HG02840 (cell line): ENCODE data around the gene PARD6A.

Experiments used
- ATAC-seq: cut with Tn5 transposase; IDR thresholded peaks from one replicate; pipeline ENCODE4 v1.9.1; 2021; ENCODE audit warnings: mild to moderate bottlenecking, moderate library complexity, moderate number of reproducible peaks; ENCODE audit not compliant: unreplicated experiment, low FRiP score

Gene PARD6A

GRCh38 chr16:67653128-67653788, 7.5 kb upstream of the PARD6A start:
- no peak for ATAC-seq

- ATAC-seq: no peak
These were observed 6.9 kb upstream of the PARD6A start for GRCh38 chr16:67653789-67654402.

- ATAC-seq: no peak
These were observed 6.3 kb upstream of the PARD6A start for GRCh38 chr16:67654403-67654911.

- no peak for ATAC-seq
These were observed 5.4 kb upstream of the PARD6A start for GRCh38 chr16:67655363-67655762.

GRCh38 chr16:67656344-67657016, 4.3 kb upstream of the PARD6A start:
- no peak for ATAC-seq

GRCh38 chr16:67657017-67657608, 3.6 kb upstream of the PARD6A start:
- no peak for ATAC-seq

- ATAC-seq: no peak
These were observed 2.8 kb upstream of the PARD6A start for GRCh38 chr16:67657751-67658518.

- no peak for ATAC-seq
These were observed 1.7 kb upstream of the PARD6A start for GRCh38 chr16:67658849-67659674.

- ATAC-seq: peak; percentile 53
These were observed 841 bp upstream of the PARD6A start, which contains the start of gene ACD for GRCh38 chr16:67659675-67660563. Gene ACD, minus strand, starts transcription at chr16:67660260. Its CDS starts 40 bp downstream, at chr16:67660220.

GRCh38 chr16:67661101-67661761, 471 bp downstream of the PARD6A start:
- ATAC-seq: peak; percentile 1

- ATAC-seq: no peak
These were observed 1.3 kb downstream of the PARD6A start for GRCh38 chr16:67661886-67662652.

- no peak for ATAC-seq
These were observed 1.9 kb downstream of the PARD6A start for GRCh38 chr16:67662653-67663010.

- ATAC-seq: no peak
These were observed 2.6 kb downstream of the PARD6A start for GRCh38 chr16:67663151-67663876.

- ATAC-seq: no peak
These were observed 3.1 kb downstream of the PARD6A start for GRCh38 chr16:67663877-67664222.

GRCh38 chr16:67664258-67664657, 3.5 kb downstream of the PARD6A start:
- no peak for ATAC-seq

- no peak for ATAC-seq
These were observed 4.1 kb downstream of the PARD6A start for GRCh38 chr16:67664871-67665270.

- no peak for ATAC-seq
These were observed 4.8 kb downstream of the PARD6A start for GRCh38 chr16:67665598-67665997.
